Tongue (tissue), 2 donors: ENCODE measurements around the gene ANP32B. TPM values are rescaled to one million over a fixed set of nuclear protein-coding genes. Genes with fewer than 3 reads are reported as not detected.
"Not testable (repeated sequence)": the region's sequence is repeated elsewhere in the genome, so short reads cannot be mapped to it uniquely, and the experiment has no call there.

Experiments
- DNase-seq: peaks from one replicate; pipeline ENCODE4 v3.0.0-alpha.2; 2015
- total RNA-seq: library from RNA; depleted of rRNA; stranded (reverse); fragments of >200 nt; gene quantifications from one replicate; pipeline ENCODE4 v1.2.3, GENCODE V29; 2014

ANP32B gene
- total RNA-seq, 1 donor from 2014 or later = 15.8 TPM

- DNase-seq = no peak
Measured at GRCh38 chr9:97993000-97993399, 9.9 kb downstream of the ANP32B start.

- DNase-seq = no peak
Measured at GRCh38 chr9:97994703-97995102, 11.6 kb downstream of the ANP32B start.

GRCh38 chr9:97996676-97997075, 13.5 kb downstream of the ANP32B start:
- DNase-seq = not testable (repeated sequence)

GRCh38 chr9:97997330-97998276, 14.5 kb downstream of the ANP32B start:
- DNase-seq = no peak

- DNase-seq = no peak
Measured at GRCh38 chr9:98002808-98003207, 19.7 kb downstream of the ANP32B start.

GRCh38 chr9:98006127-98006796, 23.1 kb downstream of the ANP32B start:
- no peak for DNase-seq

GRCh38 chr9:98007251-98007928, 24.2 kb downstream of the ANP32B start:
- DNase-seq = no peak

GRCh38 chr9:98008764-98009163, 25.6 kb downstream of the ANP32B start:
- DNase-seq = no peak

GRCh38 chr9:98009437-98009836, 26.3 kb downstream of the ANP32B start:
- no peak for DNase-seq

- DNase-seq = no peak
Measured at GRCh38 chr9:98009936-98010335, 26.8 kb downstream of the ANP32B start.

GRCh38 chr9:98010445-98010844, 27.3 kb downstream of the ANP32B start:
- no peak for DNase-seq

- DNase-seq = no peak
Measured at GRCh38 chr9:98011122-98011521, 28.0 kb downstream of the ANP32B start.

GRCh38 chr9:98016137-98016680, 33.1 kb downstream of the ANP32B start:
- no peak for DNase-seq

- DNase-seq = no peak
Measured at GRCh38 chr9:98017306-98017705, 34.2 kb downstream of the ANP32B start.

- no peak for DNase-seq
Measured at GRCh38 chr9:98018347-98018746, 35.2 kb downstream of the ANP32B start.

GRCh38 chr9:98019098-98019497, 36.0 kb downstream of the ANP32B start:
- DNase-seq = no peak

GRCh38 chr9:98019869-98020268, 36.7 kb downstream of the ANP32B start:
- DNase-seq = not testable (repeated sequence)

- DNase-seq = no peak
Measured at GRCh38 chr9:98020476-98021145, 37.5 kb downstream of the ANP32B start.

- no peak for DNase-seq
Measured at GRCh38 chr9:98021306-98022040, 38.3 kb downstream of the ANP32B start.

GRCh38 chr9:98022447-98022846, 39.3 kb downstream of the ANP32B start:
- no peak for DNase-seq

GRCh38 chr9:98024702-98025101, 41.6 kb downstream of the ANP32B start:
- no peak for DNase-seq
